GM12873 (cell line): Measurements from ENCODE around the gene IFI16.

Experiments used
- TF ChIP-seq, protein P1 (sequence below): IDR thresholded peaks from 2 replicates; pipeline ENCODE4 v1.5.1; 2012; ENCODE audit warnings: low read depth, mild to moderate bottlenecking, moderate library complexity, low read length, control low read depth; ENCODE audit not compliant: insufficient read depth; ENCODE audit errors: missing control alignments

IFI16 gene

GRCh38 chr1:159066108-159066507 is 56.4 kb downstream of the IFI16 start:
- TF ChIP-seq, protein P1, sequence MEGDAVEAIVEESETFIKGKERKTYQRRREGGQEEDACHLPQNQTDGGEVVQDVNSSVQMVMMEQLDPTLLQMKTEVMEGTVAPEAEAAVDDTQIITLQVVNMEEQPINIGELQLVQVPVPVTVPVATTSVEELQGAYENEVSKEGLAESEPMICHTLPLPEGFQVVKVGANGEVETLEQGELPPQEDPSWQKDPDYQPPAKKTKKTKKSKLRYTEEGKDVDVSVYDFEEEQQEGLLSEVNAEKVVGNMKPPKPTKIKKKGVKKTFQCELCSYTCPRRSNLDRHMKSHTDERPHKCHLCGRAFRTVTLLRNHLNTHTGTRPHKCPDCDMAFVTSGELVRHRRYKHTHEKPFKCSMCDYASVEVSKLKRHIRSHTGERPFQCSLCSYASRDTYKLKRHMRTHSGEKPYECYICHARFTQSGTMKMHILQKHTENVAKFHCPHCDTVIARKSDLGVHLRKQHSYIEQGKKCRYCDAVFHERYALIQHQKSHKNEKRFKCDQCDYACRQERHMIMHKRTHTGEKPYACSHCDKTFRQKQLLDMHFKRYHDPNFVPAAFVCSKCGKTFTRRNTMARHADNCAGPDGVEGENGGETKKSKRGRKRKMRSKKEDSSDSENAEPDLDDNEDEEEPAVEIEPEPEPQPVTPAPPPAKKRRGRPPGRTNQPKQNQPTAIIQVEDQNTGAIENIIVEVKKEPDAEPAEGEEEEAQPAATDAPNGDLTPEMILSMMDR: no peak

- TF ChIP-seq, protein P1: no peak
Measured at GRCh38 chr1:159067699-159068621, 58.3 kb downstream of the IFI16 start.

GRCh38 chr1:159068886-159069285 is 59.2 kb downstream of the IFI16 start:
- TF ChIP-seq, protein P1: no peak

- TF ChIP-seq, protein P1: peak; percentile 65
Measured at GRCh38 chr1:159071970-159072582, 62.4 kb downstream of the IFI16 start.

- TF ChIP-seq, protein P1: no peak
Measured at GRCh38 chr1:159076438-159077119, 66.9 kb downstream of the IFI16 start, which contains the start of gene AIM2. Gene AIM2, minus strand, starts transcription at chr1:159076766. Its CDS starts 3,267 bp downstream, at chr1:159073499.

GRCh38 chr1:159077120-159077961 is 67.6 kb downstream of the IFI16 start:
- TF ChIP-seq, protein P1: no peak

- TF ChIP-seq, protein P1: no peak
Measured at GRCh38 chr1:159079525-159079924, 69.8 kb downstream of the IFI16 start.
